ENCODE data around the gene RAB3GAP2.

DNA sequence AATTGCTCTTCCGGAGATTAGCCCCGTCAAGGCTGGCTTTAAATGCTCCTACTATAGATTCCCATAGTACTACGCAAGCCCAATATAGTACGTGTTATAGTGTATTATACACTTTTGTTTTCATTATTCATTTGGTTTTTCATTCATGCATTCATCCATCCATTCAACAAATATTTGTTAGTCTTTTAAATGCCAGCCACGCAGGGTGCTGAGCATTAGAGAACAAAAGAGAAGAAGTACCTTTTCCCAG is 513 bp upstream of the RAB3GAP2 start:
- TF ChIP-seq, protein P1, sequence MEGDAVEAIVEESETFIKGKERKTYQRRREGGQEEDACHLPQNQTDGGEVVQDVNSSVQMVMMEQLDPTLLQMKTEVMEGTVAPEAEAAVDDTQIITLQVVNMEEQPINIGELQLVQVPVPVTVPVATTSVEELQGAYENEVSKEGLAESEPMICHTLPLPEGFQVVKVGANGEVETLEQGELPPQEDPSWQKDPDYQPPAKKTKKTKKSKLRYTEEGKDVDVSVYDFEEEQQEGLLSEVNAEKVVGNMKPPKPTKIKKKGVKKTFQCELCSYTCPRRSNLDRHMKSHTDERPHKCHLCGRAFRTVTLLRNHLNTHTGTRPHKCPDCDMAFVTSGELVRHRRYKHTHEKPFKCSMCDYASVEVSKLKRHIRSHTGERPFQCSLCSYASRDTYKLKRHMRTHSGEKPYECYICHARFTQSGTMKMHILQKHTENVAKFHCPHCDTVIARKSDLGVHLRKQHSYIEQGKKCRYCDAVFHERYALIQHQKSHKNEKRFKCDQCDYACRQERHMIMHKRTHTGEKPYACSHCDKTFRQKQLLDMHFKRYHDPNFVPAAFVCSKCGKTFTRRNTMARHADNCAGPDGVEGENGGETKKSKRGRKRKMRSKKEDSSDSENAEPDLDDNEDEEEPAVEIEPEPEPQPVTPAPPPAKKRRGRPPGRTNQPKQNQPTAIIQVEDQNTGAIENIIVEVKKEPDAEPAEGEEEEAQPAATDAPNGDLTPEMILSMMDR (IDR thresholded peaks at IDR 0.05), result no peak
- no peak for TF ChIP-seq POLR2A (IDR thresholded peaks at IDR 0.05)

All from right lobe of liver (tissue), 4 donors.